Smooth muscle cell (in vitro differentiated cells): ENCODE data around the gene PET100. TPM values are rescaled to one million over a fixed set of nuclear protein-coding genes. Genes with fewer than 3 reads are reported as not detected.

ENCODE experiments used
- DNase-seq: peaks from one replicate; lab custom pipeline; 2025; ENCODE audit not compliant: unreplicated experiment; lab: John Stamatoyannopoulos, UW
- H2AFZ ChIP-seq: fragments of 200-600 bp; sonication (generic); 2 replicates; pipeline ENCODE4 v1.6.0; 2016; ENCODE audit warnings: antibody characterized with exemption, low read depth, mild to moderate bottlenecking
- H3F3A ChIP-seq: fragments of 200-600 bp; sonication (generic); 2 replicates; pipeline ENCODE4 v1.6.0; 2017; ENCODE audit warnings: antibody characterized with exemption, low read depth
- H3K27ac ChIP-seq: fragments of 200-600 bp; sonication (generic); 2 replicates; pipeline ENCODE4 v1.5.1; 2016; ENCODE audit warnings: low read depth, mild to moderate bottlenecking
- H3K27me3 ChIP-seq: fragments of 200-600 bp; sonication (generic); 2 replicates; pipeline ENCODE4 v1.6.1; 2016; ENCODE audit warnings: low read depth, mild to moderate bottlenecking
- H3K36me3 ChIP-seq: fragments of 200-600 bp; sonication (generic); 2 replicates; pipeline ENCODE4 v1.5.1; 2016; ENCODE audit warnings: low read depth
- H3K4me1 ChIP-seq: fragments of 200-600 bp; sonication (generic); 2 replicates; pipeline ENCODE4 v1.5.1; 2016; ENCODE audit warnings: low read depth
- H3K4me2 ChIP-seq: fragments of 200-600 bp; sonication (generic); 2 replicates; pipeline ENCODE4 v1.6.0; 2016; ENCODE audit warnings: mild to moderate bottlenecking
- H3K4me3 ChIP-seq: fragments of 200-600 bp; sonication (generic); 2 replicates; pipeline ENCODE4 v1.5.1; 2016; ENCODE audit warnings: mild to moderate bottlenecking
- H3K79me2 ChIP-seq: fragments of 200-600 bp; sonication (generic); 2 replicates; pipeline ENCODE4 v1.6.0; 2016; ENCODE audit warnings: low read depth, mild to moderate bottlenecking
- H3K9ac ChIP-seq: fragments of 200-600 bp; sonication (generic); 2 replicates; pipeline ENCODE4 v1.6.0; 2016; ENCODE audit warnings: low read depth
- H3K9me3 ChIP-seq: fragments of 200-600 bp; sonication (generic); replicated peaks from 2 replicates; pipeline ENCODE4 v1.5.1; 2016; ENCODE audit warnings: low read depth
- H4K20me1 ChIP-seq: fragments of 200-600 bp; sonication (generic); 2 replicates; pipeline ENCODE4 v1.6.0; 2016; ENCODE audit warnings: low read depth
- WGBS: methylation state at CpG from one replicate; pipeline ENCODE4 v1.1.7; 2016; ENCODE audit warnings: low lambda C conversion rate; 5-methylcytosine and 5-hydroxymethylcytosine counted together
- polyA plus RNA-seq: library from polyadenylated mRNA; unstranded; fragments of >200 nt; fragmentation: Nextera tagmentation; extraction: Ambion mirVana; gene quantifications from 2 replicates; pipeline ENCODE4 v1.2.1, GENCODE V29; 2016
- total RNA-seq: library from RNA; depleted of rRNA; stranded (reverse); fragments of >200 nt; gene quantifications from 2 replicates; pipeline ENCODE4 v1.2.3, GENCODE V29; 2014
- TF ChIP-seq, protein P1 (sequence below): fragments of 200-600 bp; sonication (generic); IDR thresholded peaks from 2 replicates; pipeline ENCODE4 v1.5.1; 2017; ENCODE audit warnings: borderline replicate concordance, mild to moderate bottlenecking, antibody characterized with exemption; ENCODE audit not compliant: insufficient read depth, poor library complexity, severe bottlenecking

The PET100 gene
- total and polyA plus RNA-seq, 2 experiments from 2014 or later: 22.1 to 354 TPM

GRCh38 chr19:7617172-7617571, 12.4 kb upstream of the PET100 start:
- Histone ChIP-seq H3K36me3 (no peaks in the 10 kb centered on the region), H3K27me3 (no peaks in the 10 kb centered on the region), H3K27ac (no peak overlapping the region), H3K9ac (no peak overlapping the region), H3K4me1 (no peaks in the 10 kb centered on the region), H3K4me3 (no peak overlapping the region), H3K9me3 (no peaks in the 10 kb centered on the region), H3F3A (no peaks in the 10 kb centered on the region), H2AFZ (no peak overlapping the region), H3K4me2 (no peak overlapping the region), H3K79me2 (no peaks in the 10 kb centered on the region), H4K20me1 (no peaks in the 10 kb centered on the region)
- 99% methylated on average over 12 of the region's 12 CpGs for WGBS
- no peak for DNase-seq
- TF ChIP-seq, protein P1, sequence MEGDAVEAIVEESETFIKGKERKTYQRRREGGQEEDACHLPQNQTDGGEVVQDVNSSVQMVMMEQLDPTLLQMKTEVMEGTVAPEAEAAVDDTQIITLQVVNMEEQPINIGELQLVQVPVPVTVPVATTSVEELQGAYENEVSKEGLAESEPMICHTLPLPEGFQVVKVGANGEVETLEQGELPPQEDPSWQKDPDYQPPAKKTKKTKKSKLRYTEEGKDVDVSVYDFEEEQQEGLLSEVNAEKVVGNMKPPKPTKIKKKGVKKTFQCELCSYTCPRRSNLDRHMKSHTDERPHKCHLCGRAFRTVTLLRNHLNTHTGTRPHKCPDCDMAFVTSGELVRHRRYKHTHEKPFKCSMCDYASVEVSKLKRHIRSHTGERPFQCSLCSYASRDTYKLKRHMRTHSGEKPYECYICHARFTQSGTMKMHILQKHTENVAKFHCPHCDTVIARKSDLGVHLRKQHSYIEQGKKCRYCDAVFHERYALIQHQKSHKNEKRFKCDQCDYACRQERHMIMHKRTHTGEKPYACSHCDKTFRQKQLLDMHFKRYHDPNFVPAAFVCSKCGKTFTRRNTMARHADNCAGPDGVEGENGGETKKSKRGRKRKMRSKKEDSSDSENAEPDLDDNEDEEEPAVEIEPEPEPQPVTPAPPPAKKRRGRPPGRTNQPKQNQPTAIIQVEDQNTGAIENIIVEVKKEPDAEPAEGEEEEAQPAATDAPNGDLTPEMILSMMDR: no peak

GRCh38 chr19:7617735-7618134, 11.9 kb upstream of the PET100 start:
- Histone ChIP-seq H3K4me3 (no peak overlapping the region), H3K4me2 (no peak overlapping the region), H3K4me1 (no peaks in the 10 kb centered on the region), H3K27ac (no peak overlapping the region), H3K9me3 (no peaks in the 10 kb centered on the region), H2AFZ (no peak overlapping the region), H4K20me1 (no peaks in the 10 kb centered on the region), H3K27me3 (no peaks in the 10 kb centered on the region), H3F3A (no peaks in the 10 kb centered on the region), H3K36me3 (no peaks in the 10 kb centered on the region), H3K79me2 (no peaks in the 10 kb centered on the region), H3K9ac (no peak overlapping the region)
- WGBS: 97% methylated on average over 28 of the region's 28 CpGs
- TF ChIP-seq, protein P1: no peak
- DNase-seq: no peak

GRCh38 chr19:7618348-7618747, 11.2 kb upstream of the PET100 start:
- TF ChIP-seq, protein P1: no peak
- H3K36me3 ChIP-seq: no peaks in the 10 kb centered on the region

DNA sequence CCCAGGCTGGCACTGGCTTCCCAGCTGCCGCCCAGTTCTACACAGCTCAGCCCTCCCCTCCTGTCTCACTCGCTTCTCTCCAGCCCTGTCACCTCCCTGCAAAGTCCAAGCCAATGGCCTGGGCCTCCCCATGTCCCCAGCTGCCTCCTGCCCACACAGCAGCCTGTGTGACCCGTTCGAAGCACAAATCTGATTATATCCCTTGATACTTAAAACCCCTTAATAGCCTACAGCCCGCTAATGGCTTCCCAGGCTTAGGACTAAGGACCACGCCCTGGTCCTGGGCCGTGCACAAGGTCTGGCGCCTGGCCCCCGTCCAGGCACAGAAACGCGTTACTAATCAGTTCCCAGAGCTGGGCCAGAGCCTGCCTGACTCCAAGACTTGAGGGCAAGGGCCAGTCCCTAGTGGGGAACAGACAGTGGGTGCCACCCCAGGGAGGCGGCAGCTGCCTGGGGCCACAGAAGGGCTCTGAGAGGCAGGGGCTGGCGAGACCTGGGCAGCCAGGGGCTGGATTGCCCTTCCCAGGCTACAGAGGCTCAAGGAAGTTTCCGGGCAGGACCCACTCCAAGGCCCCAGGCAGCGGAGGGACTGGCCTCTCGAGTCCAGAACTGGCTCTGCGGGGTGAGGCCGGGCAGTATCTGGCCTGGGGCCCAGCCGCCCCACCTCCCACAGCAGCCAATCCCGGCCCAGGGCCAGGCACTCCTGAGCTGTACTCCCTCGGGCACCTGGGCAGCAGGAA, 10.7 kb upstream of the PET100 start:
- Histone ChIP-seq H3K36me3 (no peaks in the 10 kb centered on the region), H3K9me3 (no peaks in the 10 kb centered on the region), H3K4me1 (no peaks in the 10 kb centered on the region), H2AFZ (no peak overlapping the region), H3F3A (no peaks in the 10 kb centered on the region), H3K79me2 (no peaks in the 10 kb centered on the region), H4K20me1 (no peaks in the 10 kb centered on the region), H3K9ac (no peak overlapping the region), H3K4me3 (no peak overlapping the region), H3K4me2 (no peak overlapping the region), H3K27me3 (no peaks in the 10 kb centered on the region), H3K27ac (no peak overlapping the region)
- DNase-seq: no peak
- 83% methylated on average over 21 of the region's 21 CpGs for WGBS
- TF ChIP-seq, protein P1: no peak

More at GRCh38 chr19:7618348-7618747, 11.2 kb upstream of the PET100 start:
- 80% methylated on average over 4 of the region's 4 CpGs for WGBS
- Histone ChIP-seq H3K4me3 (no peak overlapping the region), H3K27ac (no peak overlapping the region), H3K4me2 (no peak overlapping the region), H3K9me3 (no peaks in the 10 kb centered on the region), H3K9ac (no peak overlapping the region), H3K27me3 (no peaks in the 10 kb centered on the region), H3K4me1 (no peaks in the 10 kb centered on the region), H3F3A (no peaks in the 10 kb centered on the region), H2AFZ (no peak overlapping the region), H3K79me2 (no peaks in the 10 kb centered on the region), H4K20me1 (no peaks in the 10 kb centered on the region)
- DNase-seq: no peak
